Thyroid gland (tissue), 4 donors: ENCODE data around the gene ALDH3B2. TPM values are rescaled to one million over a fixed set of nuclear protein-coding genes. Genes with fewer than 3 reads are reported as not detected.
"Not testable (repeated sequence)": the region's sequence is repeated elsewhere in the genome, so short reads cannot be mapped to it uniquely, and the experiment has no call there.

Experiments
- DNase-seq, 2 donors: peaks; one replicate each; pipeline ENCODE4 v3.0.0-alpha.2; 2019
- H3K27ac ChIP-seq, 3 donors: fragments of 200-600 bp; sonication (generic); 1 replicate in 2 of 3; 2 replicates in 1 of 3; pipeline ENCODE4 v1.5.1; 2016 to 2019; ENCODE audit warnings: mild to moderate bottlenecking in 1 of 3, moderate library complexity in 1 of 3
- H3K27me3 ChIP-seq: fragments of 200-600 bp; sonication (generic); one replicate; pipeline ENCODE4 v1.5.1; 2019
- H3K36me3 ChIP-seq, 2 donors: fragments of 200-600 bp; sonication (generic); one replicate each; pipeline ENCODE4 v1.5.1; 2016 to 2019
- H3K4me1 ChIP-seq, 2 donors: fragments of 200-600 bp; sonication (generic); one replicate each; pipeline ENCODE4 v1.5.1; 2017 to 2019
- H3K4me3 ChIP-seq, 3 donors: fragments of 200-600 bp; sonication (generic); replicated peaks in 1 of 3; 1 replicate in 2 of 3; 2 replicates in 1 of 3; pipeline ENCODE4 v1.5.1; 2016; ENCODE audit warnings: mild to moderate bottlenecking in 1 of 3
- H3K9me3 ChIP-seq: fragments of 200-600 bp; sonication (generic); one replicate; pipeline ENCODE4 v1.5.1; 2017
- CTCF ChIP-seq, 6 experiments: fragments of 200-600 bp in 3 of 6; fragments of 450-650 bp in 3 of 6; sonication (generic) in 3 of 6; IDR thresholded peaks; one replicate each; pipeline ENCODE4 v1.5.1; 2016 to 2019; ENCODE audit warnings: antibody characterized with exemption in 6 of 6, mild to moderate bottlenecking in 2 of 6, inconsistent platforms in 1 of 6, moderate library complexity in 1 of 6
- POLR2A ChIP-seq, 2 donors: fragments of 450-650 bp; IDR thresholded peaks; one replicate each; pipeline ENCODE4 v1.6.1; 2017; ENCODE audit warnings: antibody characterized with exemption in 2 of 2, mild to moderate bottlenecking in 2 of 2, moderate library complexity in 1 of 2
- WGBS, 2 donors: methylation state at CpG; one replicate each; pipeline ENCODE4 v1.1.5; 2017; 5-methylcytosine and 5-hydroxymethylcytosine counted together
- intact Hi-C: fragments of 100-400 bp; cut with DNase I; formaldehyde crosslinking; loops from one replicate; pipeline ENCODE4 v1.15.1; 2023
- total RNA-seq, 4 donors: library from RNA; depleted of rRNA; stranded (reverse); fragments of >200 nt; gene quantifications; one replicate each; pipeline ENCODE4 v1.2.3, GENCODE V29; 2016

ALDH3B2 gene
- total RNA-seq, 4 donors from 2014 or later = 1.3 TPM; not detected in 3

GRCh38 chr11:67626970-67627369 lies 47.5 kb downstream of the ALDH3B2 start:
- Histone ChIP-seq H3K4me3 (no peak overlapping the region), H3K27me3 (no peaks in the 10 kb centered on the region), H3K36me3 (no peaks in the 10 kb centered on the region), H3K4me1 (peaks cover 5 to 21% of the 10 kb centered on the region in 2 donors), H3K27ac (no peak overlapping the region), H3K9me3 (no peaks in the 10 kb centered on the region)
- DNase-seq = no peak
- TF ChIP-seq POLR2A (IDR thresholded peaks at IDR 0.05) (no peak), CTCF (IDR thresholded peaks at IDR 0.05) (no peak)
- intact Hi-C loops = no loop called here
- 91 to 93% methylated on average over 10 of the region's 10 CpGs for WGBS, 2 donors

GRCh38 chr11:67626131-67626833 lies 48.1 kb downstream of the ALDH3B2 start:
- 89 to 93% methylated on average over 10 of the region's 10 CpGs for WGBS, 2 donors
- H3K4me3 ChIP-seq, H3K27me3 ChIP-seq, H3K9me3 ChIP-seq, H3K36me3 ChIP-seq, DNase-seq, intact Hi-C loops: not testable (repeated sequence)
- peak overlapping the region in 2 of 3 donors; percentile 0 to 17 for H3K27ac ChIP-seq
- H3K4me1 ChIP-seq = peaks cover 5 to 20% of the 10 kb centered on the region in 2 donors

GRCh38 chr11:67623795-67624194 lies 50.6 kb downstream of the ALDH3B2 start:
- H3K4me3 ChIP-seq, H3K27ac ChIP-seq, H3K36me3 ChIP-seq, H3K4me1 ChIP-seq, H3K9me3 ChIP-seq, H3K27me3 ChIP-seq, DNase-seq, intact Hi-C loops: not testable (repeated sequence)
- WGBS, 2 donors = 100% methylated on average over 1 of the region's 1 CpG

GRCh38 chr11:67622905-67623304 lies 51.5 kb downstream of the ALDH3B2 start:
- DNase-seq, H3K27ac ChIP-seq, H3K36me3 ChIP-seq, H3K27me3 ChIP-seq, H3K4me3 ChIP-seq, H3K9me3 ChIP-seq, intact Hi-C loops, H3K4me1 ChIP-seq: not testable (repeated sequence)
- 72 to 81% methylated on average over 7 of the region's 7 CpGs for WGBS, 2 donors

DNA sequence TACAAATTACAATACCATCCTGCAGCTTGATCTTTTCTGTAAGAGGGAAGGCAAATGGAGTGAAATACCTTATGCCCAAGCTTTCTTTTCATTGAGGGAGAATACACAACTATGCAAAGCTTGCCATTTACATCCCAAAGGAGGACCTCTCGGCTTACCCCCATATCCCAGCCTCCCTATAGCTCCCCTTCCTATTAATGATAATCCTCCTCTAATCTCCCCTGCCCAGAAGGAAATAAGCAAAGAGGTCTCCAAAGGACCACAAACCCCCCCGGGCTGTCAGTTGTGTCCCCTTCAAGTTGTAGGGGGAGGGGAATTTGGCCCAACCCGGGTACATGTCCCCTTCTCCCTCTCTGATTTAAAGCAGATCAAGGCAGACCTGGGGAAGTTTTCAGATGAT lies 52.5 kb downstream of the ALDH3B2 start:
- H3K4me3 ChIP-seq, DNase-seq, H3K36me3 ChIP-seq, H3K9me3 ChIP-seq, H3K4me1 ChIP-seq, H3K27me3 ChIP-seq, intact Hi-C loops, H3K27ac ChIP-seq: not testable (repeated sequence)
- 56 to 58% methylated on average over 3 of the region's 3 CpGs for WGBS, 2 donors

GRCh38 chr11:67620621-67621020 lies 53.8 kb downstream of the ALDH3B2 start:
- WGBS, 2 donors = 87% methylated on average over 13 of the region's 13 CpGs
- peaks cover 12 to 16% of the 10 kb centered on the region in 2 donors for H3K4me1 ChIP-seq
- DNase-seq, H3K4me3 ChIP-seq, intact Hi-C loops, H3K36me3 ChIP-seq, H3K27ac ChIP-seq, H3K9me3 ChIP-seq, H3K27me3 ChIP-seq: not testable (repeated sequence)

- H3K36me3 ChIP-seq, H3K9me3 ChIP-seq, H3K27me3 ChIP-seq, intact Hi-C loops, H3K27ac ChIP-seq, H3K4me3 ChIP-seq, DNase-seq: not testable (repeated sequence)
- H3K4me1 ChIP-seq = peaks cover 13 to 23% of the 10 kb centered on the region in 2 donors
- 90 to 92% methylated on average over 31 to 33 of the region's 33 CpGs for WGBS, 2 donors
These were observed 54.5 kb downstream of the ALDH3B2 start for GRCh38 chr11:67619683-67620618.

DNA sequence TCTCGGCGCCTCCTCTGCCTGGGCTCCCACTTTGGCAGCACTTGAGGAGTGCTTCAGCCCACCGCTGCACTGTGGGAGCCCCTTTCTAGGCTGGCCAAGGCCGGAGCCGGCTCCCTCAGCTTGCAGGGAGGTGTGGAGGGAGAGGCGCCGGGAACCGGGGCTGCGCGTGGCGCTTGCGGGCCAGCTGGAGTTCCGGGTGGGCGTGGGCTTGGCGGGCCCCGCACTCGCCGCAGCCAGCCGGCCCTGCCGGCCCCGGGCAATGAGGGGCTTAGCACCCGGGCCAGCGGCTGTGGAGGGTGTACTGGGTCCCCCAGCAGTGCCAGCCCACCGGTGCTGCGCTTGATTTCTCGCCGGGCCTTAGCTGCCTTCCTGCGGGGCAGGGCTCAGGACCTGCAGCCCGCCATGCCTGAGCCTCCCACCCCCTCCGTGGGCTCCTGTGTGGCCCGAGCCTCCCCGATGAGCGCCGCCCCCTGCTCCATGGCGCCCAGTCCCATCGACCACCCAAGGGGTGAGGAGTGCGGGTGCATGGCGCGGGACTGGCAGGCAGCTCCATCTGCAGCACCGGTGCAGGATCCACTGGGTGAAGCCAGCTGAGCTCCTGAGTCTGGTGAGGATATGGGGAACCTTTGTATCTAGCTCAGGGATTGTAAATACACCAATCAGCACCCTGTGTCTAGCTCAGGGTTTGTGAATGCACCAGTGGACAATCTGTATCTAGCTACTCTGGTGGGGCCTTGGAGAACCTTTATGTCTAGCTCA lies 55.3 kb downstream of the ALDH3B2 start:
- H3K9me3 ChIP-seq, H3K27me3 ChIP-seq, DNase-seq, H3K36me3 ChIP-seq, intact Hi-C loops, H3K4me3 ChIP-seq, H3K27ac ChIP-seq: not testable (repeated sequence)
- WGBS, 2 donors = 85 to 88% methylated on average over 6 to 18 of the region's 40 CpGs
- peaks cover 20 to 32% of the 10 kb centered on the region in 2 donors for H3K4me1 ChIP-seq
